SHP77 treated with DMSO at 0.1 percent for 48 hours (cell line): ENCODE measurements around the gene VWCE.
"Not testable (repeated sequence)": the region's sequence is repeated elsewhere in the genome, so short reads cannot be mapped to it uniquely, and the experiment has no call there.

Source experiments
- DNase-seq: peaks from one replicate; lab custom pipeline; 2025; lab: John Stamatoyannopoulos, UW

VWCE gene

GRCh38 chr11:61210629-61211028 lies 84.5 kb downstream of the VWCE start:
- not testable (repeated sequence) for DNase-seq
